Neural cell (in vitro differentiated cells): ENCODE data around the gene RGS4. TPM values are rescaled to one million over a fixed set of nuclear protein-coding genes. Genes with fewer than 3 reads are reported as not detected.
A peak's percentile ranks its signal among the peaks of the same experiment; 100 is the strongest.

Experiments used
- H2AFZ ChIP-seq: fragments of 200-600, 300-800 bp; sonication (generic), shearing (Covaris generic); 2 replicates; pipeline ENCODE4 v1.6.0; 2014; ENCODE audit warnings: low read depth, mild to moderate bottlenecking, antibody characterized with exemption, low read length, moderate library complexity
- H3F3A ChIP-seq: fragments of 200-600 bp; shearing (Covaris generic); 2 replicates; pipeline ENCODE4 v1.6.1; 2016; ENCODE audit warnings: mild to moderate bottlenecking, moderate library complexity, mixed read lengths, antibody characterized with exemption, low read length; ENCODE audit not compliant: insufficient read depth, poor library complexity, severe bottlenecking
- H3K27ac ChIP-seq: fragments of 200-600, 300-800 bp; sonication (generic), shearing (Covaris generic); 2 replicates; pipeline ENCODE4 v1.5.1; 2014; ENCODE audit warnings: mild to moderate bottlenecking, low read length, moderate library complexity
- H3K27me3 ChIP-seq: fragments of 300-800, 200-600 bp; sonication (generic), shearing (Covaris generic); 2 replicates; pipeline ENCODE4 v1.6.0; 2014; ENCODE audit warnings: mild to moderate bottlenecking, low read depth, low read length, moderate library complexity; ENCODE audit not compliant: insufficient read depth
- H3K36me3 ChIP-seq: fragments of 300-800, 200-600 bp; sonication (generic), shearing (Covaris generic); 2 replicates; pipeline ENCODE4 v1.5.1; 2014; ENCODE audit warnings: mild to moderate bottlenecking, antibody characterized with exemption, low read length, moderate library complexity; ENCODE audit not compliant: insufficient read depth
- H3K4me2 ChIP-seq: fragments of 300-800, 200-600 bp; sonication (generic), shearing (Covaris generic); 2 replicates; pipeline ENCODE4 v1.6.0; 2014; ENCODE audit warnings: mild to moderate bottlenecking, low read length
- H3K4me3 ChIP-seq: fragments of 300-800, 200-600 bp; sonication (generic), shearing (Covaris generic); 2 replicates; pipeline ENCODE4 v1.5.1; 2014; ENCODE audit warnings: mild to moderate bottlenecking, low read length, moderate library complexity
- H3K79me2 ChIP-seq: fragments of 200-600 bp; shearing (Covaris generic); replicated peaks from 2 replicates; pipeline ENCODE4 v1.6.0; 2014; ENCODE audit warnings: mild to moderate bottlenecking, low read length, moderate library complexity; ENCODE audit not compliant: insufficient read depth
- H3K9ac ChIP-seq: fragments of 300-800, 200-600 bp; sonication (generic), shearing (Covaris generic); 2 replicates; pipeline ENCODE4 v1.6.1; 2016; ENCODE audit warnings: mild to moderate bottlenecking, low read length, mixed read lengths
- H3K9me2 ChIP-seq: fragments of 200-600 bp; shearing (Covaris generic); 2 replicates; pipeline ENCODE4 v1.6.1; 2016; ENCODE audit warnings: mild to moderate bottlenecking, low read length, mixed read lengths; ENCODE audit not compliant: insufficient read depth
- H3K9me3 ChIP-seq: fragments of 200-600, 300-800 bp; sonication (generic), shearing (Covaris generic); 2 replicates; pipeline ENCODE4 v1.6.1; 2016; ENCODE audit warnings: mild to moderate bottlenecking, mixed run types, low read length, moderate library complexity, mixed read lengths
- H4K20me1 ChIP-seq: fragments of 200-600 bp; shearing (Covaris generic); 2 replicates; pipeline ENCODE4 v1.6.1; 2016; ENCODE audit warnings: mild to moderate bottlenecking, mixed run types; ENCODE audit not compliant: insufficient read depth
- EP300 ChIP-seq: fragments of 450-650 bp; conservative IDR thresholded peaks from 2 replicates; pipeline ENCODE4 v1.6.1; 2014; ENCODE audit warnings: antibody characterized with exemption, mild to moderate bottlenecking, moderate library complexity; ENCODE audit not compliant: poor library complexity, severe bottlenecking
- EZH2 ChIP-seq: fragments of 200-600, 300-800 bp; shearing (Covaris generic), sonication (generic); IDR thresholded peaks from 2 replicates; pipeline ENCODE4 v1.6.1; 2014; ENCODE audit warnings: antibody characterized with exemption, low read length, borderline replicate concordance, mild to moderate bottlenecking; ENCODE audit not compliant: insufficient read depth, poor library complexity, severe bottlenecking
- MXI1 ChIP-seq: fragments of 450-650 bp; conservative IDR thresholded peaks from 2 replicates; pipeline ENCODE4 v1.6.1; 2014; ENCODE audit warnings: antibody characterized with exemption, mild to moderate bottlenecking; ENCODE audit not compliant: poor library complexity, severe bottlenecking
- POLR2AphosphoS5 ChIP-seq: IDR thresholded peaks from 2 replicates; pipeline ENCODE4 v1.6.1; 2012
- RAD21 ChIP-seq: fragments of 450-650 bp; conservative IDR thresholded peaks from 2 replicates; pipeline ENCODE4 v1.6.1; 2014; ENCODE audit warnings: antibody characterized with exemption, mild to moderate bottlenecking, moderate library complexity
- SMC3 ChIP-seq: fragments of 450-650 bp; conservative IDR thresholded peaks from 2 replicates; pipeline ENCODE4 v1.6.1; 2014; ENCODE audit warnings: antibody characterized with exemption, mild to moderate bottlenecking, moderate library complexity; ENCODE audit not compliant: poor library complexity
- TAF1 ChIP-seq: IDR thresholded peaks from 2 replicates; pipeline ENCODE4 v1.6.1; 2012; ENCODE audit warnings: low read depth
- polyA plus RNA-seq: library from polyadenylated mRNA; depleted of rRNA; stranded (reverse); fragments of >200 nt; gene quantifications from 2 replicates; pipeline ENCODE4 v1.2.3, GENCODE V29; 2014
- TF ChIP-seq, protein P1 (sequence below): fragments of 450-650 bp; IDR thresholded peaks from 2 replicates; pipeline ENCODE4 v1.5.1; 2014; ENCODE audit warnings: antibody characterized with exemption, mild to moderate bottlenecking, moderate library complexity; ENCODE audit not compliant: poor library complexity, severe bottlenecking
- TF ChIP-seq, protein P2 (sequence below): IDR thresholded peaks from 2 replicates; pipeline ENCODE4 v1.6.1; 2012; ENCODE audit warnings: borderline replicate concordance

The RGS4 gene
- polyA plus RNA-seq, 1 donor from 2014 or later, result 1.6 TPM

DNA sequence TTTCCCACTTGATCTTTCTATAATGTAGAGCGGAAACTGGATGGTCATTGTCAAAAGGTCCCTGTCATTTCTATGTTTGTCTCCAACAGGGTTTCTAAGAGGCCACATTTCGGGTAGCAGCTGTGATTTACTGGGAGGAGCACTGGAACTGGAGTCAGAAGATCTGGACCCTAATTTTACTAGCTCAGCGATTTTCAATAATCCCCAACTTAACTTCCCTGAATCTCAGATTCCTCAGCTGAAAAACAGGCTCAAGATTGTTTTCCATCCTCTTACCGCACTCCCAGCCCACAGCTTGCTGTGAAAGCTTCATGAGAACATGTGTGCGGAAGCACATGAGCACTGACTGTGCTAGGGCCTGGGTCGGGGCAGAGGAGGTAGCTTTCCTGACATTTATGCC lies 19.9 kb upstream of the RGS4 start:
- Histone ChIP-seq H4K20me1 (no peaks in the 10 kb centered on the region), H3K27ac (no peak overlapping the region), H3K9me3 (no peaks in the 10 kb centered on the region), H3K79me2 (no peaks in the 10 kb centered on the region), H3K9me2 (no peaks in the 10 kb centered on the region), H3K4me2 (no peak overlapping the region), H3K27me3 (no peaks in the 10 kb centered on the region), H3K4me3 (peak overlapping the region; percentile 11), H3K9ac (no peak overlapping the region), H3K36me3 (no peaks in the 10 kb centered on the region), H3F3A (no peaks in the 10 kb centered on the region), H2AFZ (no peak overlapping the region)
- no peak for TF ChIP-seq TAF1
- TF ChIP-seq, protein P1, sequence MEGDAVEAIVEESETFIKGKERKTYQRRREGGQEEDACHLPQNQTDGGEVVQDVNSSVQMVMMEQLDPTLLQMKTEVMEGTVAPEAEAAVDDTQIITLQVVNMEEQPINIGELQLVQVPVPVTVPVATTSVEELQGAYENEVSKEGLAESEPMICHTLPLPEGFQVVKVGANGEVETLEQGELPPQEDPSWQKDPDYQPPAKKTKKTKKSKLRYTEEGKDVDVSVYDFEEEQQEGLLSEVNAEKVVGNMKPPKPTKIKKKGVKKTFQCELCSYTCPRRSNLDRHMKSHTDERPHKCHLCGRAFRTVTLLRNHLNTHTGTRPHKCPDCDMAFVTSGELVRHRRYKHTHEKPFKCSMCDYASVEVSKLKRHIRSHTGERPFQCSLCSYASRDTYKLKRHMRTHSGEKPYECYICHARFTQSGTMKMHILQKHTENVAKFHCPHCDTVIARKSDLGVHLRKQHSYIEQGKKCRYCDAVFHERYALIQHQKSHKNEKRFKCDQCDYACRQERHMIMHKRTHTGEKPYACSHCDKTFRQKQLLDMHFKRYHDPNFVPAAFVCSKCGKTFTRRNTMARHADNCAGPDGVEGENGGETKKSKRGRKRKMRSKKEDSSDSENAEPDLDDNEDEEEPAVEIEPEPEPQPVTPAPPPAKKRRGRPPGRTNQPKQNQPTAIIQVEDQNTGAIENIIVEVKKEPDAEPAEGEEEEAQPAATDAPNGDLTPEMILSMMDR, result no peak
- TF ChIP-seq RAD21, result no peak
- no peak for TF ChIP-seq MXI1
- TF ChIP-seq, protein P2, sequence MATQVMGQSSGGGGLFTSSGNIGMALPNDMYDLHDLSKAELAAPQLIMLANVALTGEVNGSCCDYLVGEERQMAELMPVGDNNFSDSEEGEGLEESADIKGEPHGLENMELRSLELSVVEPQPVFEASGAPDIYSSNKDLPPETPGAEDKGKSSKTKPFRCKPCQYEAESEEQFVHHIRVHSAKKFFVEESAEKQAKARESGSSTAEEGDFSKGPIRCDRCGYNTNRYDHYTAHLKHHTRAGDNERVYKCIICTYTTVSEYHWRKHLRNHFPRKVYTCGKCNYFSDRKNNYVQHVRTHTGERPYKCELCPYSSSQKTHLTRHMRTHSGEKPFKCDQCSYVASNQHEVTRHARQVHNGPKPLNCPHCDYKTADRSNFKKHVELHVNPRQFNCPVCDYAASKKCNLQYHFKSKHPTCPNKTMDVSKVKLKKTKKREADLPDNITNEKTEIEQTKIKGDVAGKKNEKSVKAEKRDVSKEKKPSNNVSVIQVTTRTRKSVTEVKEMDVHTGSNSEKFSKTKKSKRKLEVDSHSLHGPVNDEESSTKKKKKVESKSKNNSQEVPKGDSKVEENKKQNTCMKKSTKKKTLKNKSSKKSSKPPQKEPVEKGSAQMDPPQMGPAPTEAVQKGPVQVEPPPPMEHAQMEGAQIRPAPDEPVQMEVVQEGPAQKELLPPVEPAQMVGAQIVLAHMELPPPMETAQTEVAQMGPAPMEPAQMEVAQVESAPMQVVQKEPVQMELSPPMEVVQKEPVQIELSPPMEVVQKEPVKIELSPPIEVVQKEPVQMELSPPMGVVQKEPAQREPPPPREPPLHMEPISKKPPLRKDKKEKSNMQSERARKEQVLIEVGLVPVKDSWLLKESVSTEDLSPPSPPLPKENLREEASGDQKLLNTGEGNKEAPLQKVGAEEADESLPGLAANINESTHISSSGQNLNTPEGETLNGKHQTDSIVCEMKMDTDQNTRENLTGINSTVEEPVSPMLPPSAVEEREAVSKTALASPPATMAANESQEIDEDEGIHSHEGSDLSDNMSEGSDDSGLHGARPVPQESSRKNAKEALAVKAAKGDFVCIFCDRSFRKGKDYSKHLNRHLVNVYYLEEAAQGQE, result no peak
- no peak for TF ChIP-seq EP300
- no peak for TF ChIP-seq EZH2
- no peak for TF ChIP-seq POLR2AphosphoS5
- no peak for TF ChIP-seq SMC3

DNA sequence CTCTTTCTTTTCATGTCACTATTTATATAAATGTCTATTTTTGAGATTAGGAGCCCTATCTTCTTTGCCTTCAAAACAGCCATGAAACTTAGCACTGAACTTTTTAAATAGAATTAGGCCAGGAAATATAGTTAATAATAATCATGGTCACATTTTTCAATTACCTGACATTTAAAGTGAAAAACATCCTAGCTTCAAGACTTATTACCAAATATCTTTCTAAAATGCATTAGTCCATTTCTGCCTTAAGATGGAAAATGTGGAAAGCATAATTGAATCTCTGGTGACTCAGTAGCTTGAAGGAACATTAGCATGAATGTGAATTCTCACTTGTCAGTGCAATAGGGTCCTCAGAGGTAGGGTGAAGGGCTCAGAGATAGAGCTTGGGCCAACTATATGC lies 18.7 kb upstream of the RGS4 start:
- H3K27ac ChIP-seq, result no peak overlapping the region
- H3F3A ChIP-seq, result no peaks in the 10 kb centered on the region
- no peaks in the 10 kb centered on the region for H3K9me3 ChIP-seq
- H3K9ac ChIP-seq, result no peak overlapping the region
- no peak overlapping the region for H2AFZ ChIP-seq
- no peaks in the 10 kb centered on the region for H3K27me3 ChIP-seq
- H3K9me2 ChIP-seq, result no peaks in the 10 kb centered on the region
- H3K4me2 ChIP-seq, result no peak overlapping the region
- H4K20me1 ChIP-seq, result no peaks in the 10 kb centered on the region
- H3K36me3 ChIP-seq, result no peaks in the 10 kb centered on the region
- no peaks in the 10 kb centered on the region for H3K79me2 ChIP-seq
- TF ChIP-seq RAD21 (no peak), EP300 (no peak), SMC3 (no peak), TAF1 (no peak), POLR2AphosphoS5 (no peak), MXI1 (no peak)
- TF ChIP-seq, protein P1, result no peak
- H3K4me3 ChIP-seq, result no peak overlapping the region
